GM19395 (cell line): ENCODE measurements around the gene EIF3L.

Experiments used
- ATAC-seq: cut with Tn5 transposase; IDR thresholded peaks from one replicate; pipeline ENCODE4 v1.9.1; 2021; ENCODE audit warnings: mild to moderate bottlenecking, moderate library complexity; ENCODE audit not compliant: unreplicated experiment

The EIF3L gene

GRCh38 chr22:37816543-37817180 lies 32.6 kb upstream of the EIF3L start:
- no peak for ATAC-seq

GRCh38 chr22:37817705-37818408 lies 31.4 kb upstream of the EIF3L start:
- no peak for ATAC-seq

GRCh38 chr22:37818409-37819104 lies 30.7 kb upstream of the EIF3L start:
- ATAC-seq = no peak

DNA sequence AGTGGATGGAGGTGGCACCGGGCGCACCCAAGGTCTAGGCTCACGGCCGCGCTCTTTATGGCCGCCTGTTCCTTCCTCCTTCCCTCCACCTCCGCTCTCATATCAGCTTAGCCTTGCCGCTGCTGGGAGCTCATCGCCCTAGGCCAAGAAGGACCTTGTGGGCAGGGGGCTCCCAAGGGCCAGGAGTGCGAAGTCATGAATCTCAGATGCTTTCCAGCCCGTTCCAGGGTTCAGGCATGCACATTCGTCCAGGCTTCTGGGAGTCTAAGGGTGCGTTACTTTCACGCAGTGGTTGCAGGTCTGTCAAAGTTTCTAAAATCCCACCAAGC lies 30.1 kb upstream of the EIF3L start:
- no peak for ATAC-seq

DNA sequence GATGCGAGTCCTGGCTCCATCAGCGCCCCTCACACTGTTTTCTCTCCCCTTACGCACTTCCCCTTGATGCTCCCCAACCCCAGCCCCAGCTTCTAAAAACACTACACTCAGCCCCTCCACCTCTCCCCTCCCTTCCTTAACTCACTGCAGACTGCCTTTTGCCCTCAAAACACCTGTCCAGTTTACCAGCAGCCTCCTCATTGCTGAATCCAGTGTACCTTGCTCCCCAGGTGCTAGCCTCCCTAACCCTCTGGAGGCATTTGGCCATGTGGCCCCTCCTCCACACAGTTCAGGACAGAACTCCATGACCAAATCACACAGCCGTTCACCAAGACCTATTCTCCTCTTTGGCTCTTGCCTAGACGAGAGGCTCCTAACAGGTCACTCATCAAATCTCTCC lies 28.9 kb upstream of the EIF3L start:
- ATAC-seq = no peak

- no peak for ATAC-seq
Measured at GRCh38 chr22:37822079-37822833, 27.0 kb upstream of the EIF3L start.

GRCh38 chr22:37823134-37823985 lies 25.9 kb upstream of the EIF3L start, which contains the start of gene GALR3:
Gene GALR3, plus strand, starts transcription at chr22:37823382. Its CDS starts 25 bp downstream, at chr22:37823407.
- ATAC-seq = no peak

- no peak for ATAC-seq
Measured at GRCh38 chr22:37824674-37825641, 24.3 kb upstream of the EIF3L start.

DNA sequence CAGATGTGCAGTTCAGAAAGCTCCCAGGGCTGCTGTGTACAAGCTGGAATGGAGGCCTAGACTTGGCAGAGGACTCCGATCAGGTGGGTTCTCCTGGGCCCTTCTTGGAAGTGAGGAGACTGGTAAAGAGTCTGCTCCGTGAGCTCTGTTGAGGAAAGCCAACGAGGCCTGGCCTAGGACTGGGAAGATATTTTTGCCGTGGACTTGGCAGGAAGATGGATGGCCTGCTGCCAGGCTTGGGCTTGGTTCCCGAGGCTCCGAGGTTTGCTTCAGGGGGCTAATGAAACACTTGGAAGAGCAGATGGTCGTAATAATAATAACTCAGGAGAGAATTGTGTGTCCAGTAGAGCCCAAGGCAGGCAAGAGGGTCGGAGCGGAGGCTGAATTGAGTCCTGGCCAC lies 22.2 kb upstream of the EIF3L start:
- ATAC-seq = no peak

DNA sequence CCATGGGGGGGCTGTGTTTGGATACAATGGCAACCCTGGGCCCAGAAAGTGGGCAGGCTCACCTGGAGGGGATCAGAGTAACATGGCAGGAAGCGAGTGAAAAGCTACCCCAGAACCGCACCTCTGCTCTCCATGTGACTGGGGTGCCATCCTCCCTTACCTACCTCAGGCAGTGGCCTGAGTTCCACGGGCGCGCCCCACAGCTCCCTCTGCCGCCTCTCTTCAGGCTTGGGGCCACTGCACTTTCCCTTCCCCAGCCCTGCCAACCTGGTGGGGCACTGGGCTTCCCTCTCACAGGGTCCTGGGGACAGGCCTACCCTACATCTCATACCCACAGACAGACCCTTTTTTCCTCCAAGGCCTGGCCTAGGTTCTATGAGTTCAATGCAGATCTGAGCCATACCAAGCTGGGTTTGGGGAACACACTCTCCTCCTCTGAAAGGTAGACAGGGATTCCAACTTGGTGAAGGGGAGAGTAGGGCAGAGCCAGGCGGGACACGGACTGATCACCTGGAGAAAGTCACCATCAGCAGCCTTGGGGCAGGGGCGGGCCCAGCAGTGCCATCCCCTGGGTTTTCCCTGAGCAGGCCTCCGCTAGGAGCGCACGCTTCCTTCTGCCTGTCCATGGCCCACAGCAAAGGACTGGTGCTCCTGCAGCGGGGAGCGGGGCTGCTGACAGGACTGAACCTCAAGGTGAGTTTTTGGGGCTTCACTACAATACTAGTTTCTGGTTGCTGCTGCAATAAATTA lies 19.0 kb upstream of the EIF3L start:
- no peak for ATAC-seq

DNA sequence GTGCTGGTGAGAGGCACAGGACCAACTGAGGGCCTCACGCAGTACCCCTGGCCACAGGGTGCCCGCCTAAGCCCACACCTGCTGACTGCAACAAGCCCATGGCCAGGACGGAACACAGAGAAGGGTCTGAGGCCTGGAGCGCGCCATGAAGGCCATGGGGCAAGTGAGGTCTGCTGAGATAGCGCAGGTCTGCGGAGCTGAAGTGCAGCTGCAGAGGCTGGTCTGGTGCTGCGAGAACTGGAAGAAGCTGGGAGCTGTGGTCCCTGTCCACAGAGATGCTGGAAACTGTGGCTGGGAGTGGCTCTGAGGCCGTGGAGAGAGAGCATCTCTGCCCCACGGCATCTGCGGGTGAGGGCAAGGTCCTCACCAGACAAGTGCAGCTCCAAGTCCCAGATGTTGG lies 17.7 kb upstream of the EIF3L start:
- ATAC-seq = no peak

DNA sequence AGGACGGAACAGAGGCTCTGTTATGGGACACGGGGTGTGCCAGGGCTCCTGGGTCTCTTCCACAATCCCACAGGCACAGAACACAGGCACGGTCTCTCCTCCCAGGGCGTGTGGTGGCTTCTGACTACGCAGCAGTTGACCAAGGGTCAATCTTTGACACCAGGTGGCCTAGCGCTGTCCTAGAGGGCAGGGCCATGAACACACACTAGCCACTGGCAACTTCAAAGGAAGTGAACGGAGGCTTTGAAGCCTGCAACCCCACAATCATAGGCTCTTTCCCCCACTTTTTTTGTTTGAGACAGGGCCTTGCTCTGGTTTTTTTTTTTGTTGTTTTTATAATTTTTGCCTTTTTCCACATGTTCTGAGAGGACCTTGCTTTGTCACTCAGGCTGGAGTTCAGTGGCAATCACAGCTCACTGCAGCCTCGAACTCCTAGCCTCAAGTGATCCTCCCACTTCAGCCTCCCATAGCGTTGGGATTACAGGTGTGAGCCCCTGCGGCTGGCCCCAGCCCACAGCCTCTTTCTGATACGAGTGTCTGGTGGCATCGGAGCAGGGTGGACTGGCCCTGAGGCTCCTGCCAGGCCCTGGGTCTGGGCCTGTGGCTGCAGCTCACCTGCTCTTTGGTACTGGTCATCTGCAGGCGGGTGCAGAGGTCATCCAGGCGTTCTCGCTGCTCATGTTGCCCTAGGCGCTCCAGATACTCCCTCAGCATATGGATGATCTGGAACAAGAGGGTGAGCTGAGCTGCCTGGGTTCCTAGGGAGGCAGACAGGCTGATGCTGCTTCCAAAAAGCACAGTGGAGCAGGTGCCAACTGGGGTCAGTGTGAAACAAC lies 17.0 kb upstream of the EIF3L start:
- ATAC-seq = no peak

GRCh38 chr22:37842015-37842793 lies 7.0 kb upstream of the EIF3L start:
- no peak for ATAC-seq

- peak; percentile 41 for ATAC-seq
Measured at GRCh38 chr22:37843741-37844089, 5.5 kb upstream of the EIF3L start.

- ATAC-seq = no peak
Measured at GRCh38 chr22:37844904-37845329, 4.3 kb upstream of the EIF3L start.

GRCh38 chr22:37846433-37846832 lies 2.8 kb upstream of the EIF3L start:
- no peak for ATAC-seq

DNA sequence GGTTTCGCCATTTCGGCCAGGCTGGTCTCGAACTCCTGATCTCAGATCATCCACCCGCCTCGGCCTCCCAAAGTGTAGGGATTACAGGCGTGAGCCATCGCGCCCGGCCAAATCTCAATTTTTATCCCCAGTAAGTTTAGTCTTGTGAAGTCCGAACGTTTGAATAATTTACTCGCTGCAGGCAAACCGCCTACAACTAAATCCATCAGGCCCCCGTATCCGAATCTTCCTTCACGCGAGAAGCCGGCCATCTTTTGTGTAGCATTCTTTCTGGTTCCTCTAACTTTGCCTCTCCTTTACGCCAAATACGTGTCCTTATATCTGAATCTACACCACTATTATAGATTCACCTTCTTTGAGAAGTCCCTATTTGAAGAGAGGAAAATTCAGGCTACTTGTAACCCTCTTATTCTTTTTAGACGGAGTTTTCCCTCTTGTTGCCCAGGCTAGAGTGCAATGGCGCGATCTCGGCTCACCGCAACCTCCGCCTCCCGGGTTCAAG lies 581 bp upstream of the EIF3L start:
- no peak for ATAC-seq
